ENCODE data around the gene SPIB. TPM values are rescaled to one million over a fixed set of nuclear protein-coding genes. Genes with fewer than 3 reads are reported as not detected.
"Not testable (repeated sequence)": the region's sequence is repeated elsewhere in the genome, so short reads cannot be mapped to it uniquely, and the experiment has no call there.

SPIB gene
- total and polyA plus RNA-seq, 4 donors: 0.06 to 0.47 (median 0.37) TPM

GRCh38 chr19:50435221-50435620 lies 16.5 kb downstream of the SPIB start:
- H3K4me1 ChIP-seq (ENCODE audit: control insufficient read depth, insufficient read depth, low read length): peaks cover 18% of the 10 kb centered on the region
- no peaks in the 10 kb centered on the region for H3K36me3 ChIP-seq (ENCODE audit: control insufficient read depth, insufficient read depth, low read length)
- H3K27ac ChIP-seq (ENCODE audit: low read depth, low read length): no peak overlapping the region
- DNase-seq (ENCODE audit: low read depth in 4 of 6, low spot score in 6 of 6): no peak
- H3K9me3 ChIP-seq (ENCODE audit: control insufficient read depth, insufficient read depth, low read length): no peaks in the 10 kb centered on the region
- H3K4me3 ChIP-seq (ENCODE audit: low read depth, low read length): no peak overlapping the region
- WGBS (ENCODE audit: insufficient coverage): 86% methylated on average over 15 of the region's 17 CpGs
- H3K27me3 ChIP-seq (ENCODE audit: control insufficient read depth, insufficient read depth, low read length): peaks cover 11% of the 10 kb centered on the region

GRCh38 chr19:50435627-50436026 lies 16.9 kb downstream of the SPIB start:
- peaks cover 8% of the 10 kb centered on the region for H3K27me3 ChIP-seq (ENCODE audit: control insufficient read depth, insufficient read depth, low read length)
- no peak for DNase-seq (ENCODE audit: low read depth in 4 of 6, low spot score in 6 of 6)
- H3K4me3 ChIP-seq (ENCODE audit: low read depth, low read length): no peak overlapping the region
- no peaks in the 10 kb centered on the region for H3K9me3 ChIP-seq (ENCODE audit: control insufficient read depth, insufficient read depth, low read length)
- no peaks in the 10 kb centered on the region for H3K36me3 ChIP-seq (ENCODE audit: control insufficient read depth, insufficient read depth, low read length)
- WGBS (ENCODE audit: insufficient coverage): 78% methylated on average over 7 of the region's 12 CpGs
- H3K4me1 ChIP-seq (ENCODE audit: control insufficient read depth, insufficient read depth, low read length): peaks cover 18% of the 10 kb centered on the region
- no peak overlapping the region for H3K27ac ChIP-seq (ENCODE audit: low read depth, low read length)

GRCh38 chr19:50437862-50438449 lies 19.2 kb downstream of the SPIB start:
- no peak for DNase-seq (ENCODE audit: low read depth in 4 of 6, low spot score in 6 of 6)
- WGBS (ENCODE audit: insufficient coverage): 89% methylated on average over 4 of the region's 5 CpGs
- H3K9me3 ChIP-seq (ENCODE audit: control insufficient read depth, insufficient read depth, low read length): no peaks in the 10 kb centered on the region

GRCh38 chr19:50439130-50439529 lies 20.4 kb downstream of the SPIB start:
- H3K27me3 ChIP-seq (ENCODE audit: control insufficient read depth, insufficient read depth, low read length); H3K4me3 ChIP-seq (ENCODE audit: low read depth, low read length); H3K36me3 ChIP-seq (ENCODE audit: control insufficient read depth, insufficient read depth, low read length); H3K9me3 ChIP-seq (ENCODE audit: control insufficient read depth, insufficient read depth, low read length); DNase-seq (ENCODE audit: low read depth in 4 of 6, low spot score in 6 of 6); H3K4me1 ChIP-seq (ENCODE audit: control insufficient read depth, insufficient read depth, low read length); H3K27ac ChIP-seq (ENCODE audit: low read depth, low read length): not testable (repeated sequence)
- WGBS (ENCODE audit: insufficient coverage): 91% methylated on average over 1 of the region's 2 CpGs

More at GRCh38 chr19:50437862-50438449, 19.2 kb downstream of the SPIB start:
- Histone ChIP-seq H3K4me1 (ENCODE audit: control insufficient read depth, insufficient read depth, low read length) (no peaks in the 10 kb centered on the region), H3K36me3 (ENCODE audit: control insufficient read depth, insufficient read depth, low read length) (no peaks in the 10 kb centered on the region), H3K27me3 (ENCODE audit: control insufficient read depth, insufficient read depth, low read length) (no peaks in the 10 kb centered on the region), H3K27ac (ENCODE audit: low read depth, low read length) (no peak overlapping the region), H3K4me3 (ENCODE audit: low read depth, low read length) (no peak overlapping the region)

GRCh38 chr19:50444059-50444458 lies 25.3 kb downstream of the SPIB start:
- H3K27me3 ChIP-seq (ENCODE audit: control insufficient read depth, insufficient read depth, low read length): no peaks in the 10 kb centered on the region
- WGBS (ENCODE audit: insufficient coverage): 60% methylated on average over 1 of the region's 1 CpG
- no peaks in the 10 kb centered on the region for H3K36me3 ChIP-seq (ENCODE audit: control insufficient read depth, insufficient read depth, low read length)

GRCh38 chr19:50447053-50447452 lies 28.3 kb downstream of the SPIB start:
- WGBS (ENCODE audit: insufficient coverage): no CpG with 5 or more reads among the region's 5 CpGs

More at GRCh38 chr19:50444059-50444458, 25.3 kb downstream of the SPIB start:
- no peak overlapping the region for H3K4me3 ChIP-seq (ENCODE audit: low read depth, low read length)
- no peaks in the 10 kb centered on the region for H3K9me3 ChIP-seq (ENCODE audit: control insufficient read depth, insufficient read depth, low read length)
- no peaks in the 10 kb centered on the region for H3K4me1 ChIP-seq (ENCODE audit: control insufficient read depth, insufficient read depth, low read length)
- DNase-seq (ENCODE audit: low read depth in 4 of 6, low spot score in 6 of 6): no peak
- no peak overlapping the region for H3K27ac ChIP-seq (ENCODE audit: low read depth, low read length)

GRCh38 chr19:50447750-50448149 lies 29.0 kb downstream of the SPIB start:
- H3K4me3 ChIP-seq (ENCODE audit: low read depth, low read length): no peak overlapping the region
- no peaks in the 10 kb centered on the region for H3K27me3 ChIP-seq (ENCODE audit: control insufficient read depth, insufficient read depth, low read length)
- H3K36me3 ChIP-seq (ENCODE audit: control insufficient read depth, insufficient read depth, low read length): no peaks in the 10 kb centered on the region
- no peaks in the 10 kb centered on the region for H3K9me3 ChIP-seq (ENCODE audit: control insufficient read depth, insufficient read depth, low read length)
- 94% methylated on average over 5 of the region's 10 CpGs for WGBS (ENCODE audit: insufficient coverage)
- H3K4me1 ChIP-seq (ENCODE audit: control insufficient read depth, insufficient read depth, low read length): no peaks in the 10 kb centered on the region
- no peak for DNase-seq (ENCODE audit: low read depth in 4 of 6, low spot score in 6 of 6)
- no peak overlapping the region for H3K27ac ChIP-seq (ENCODE audit: low read depth, low read length)

More at GRCh38 chr19:50447053-50447452, 28.3 kb downstream of the SPIB start:
- Histone ChIP-seq H3K9me3 (ENCODE audit: control insufficient read depth, insufficient read depth, low read length) (no peaks in the 10 kb centered on the region), H3K4me3 (ENCODE audit: low read depth, low read length) (no peak overlapping the region), H3K36me3 (ENCODE audit: control insufficient read depth, insufficient read depth, low read length) (no peaks in the 10 kb centered on the region), H3K4me1 (ENCODE audit: control insufficient read depth, insufficient read depth, low read length) (no peaks in the 10 kb centered on the region), H3K27me3 (ENCODE audit: control insufficient read depth, insufficient read depth, low read length) (no peaks in the 10 kb centered on the region), H3K27ac (ENCODE audit: low read depth, low read length) (no peak overlapping the region)
- no peak for DNase-seq (ENCODE audit: low read depth in 4 of 6, low spot score in 6 of 6)

- no peak overlapping the region for H3K4me3 ChIP-seq (ENCODE audit: low read depth, low read length)
- H3K27ac ChIP-seq (ENCODE audit: low read depth, low read length): no peak overlapping the region
- no peaks in the 10 kb centered on the region for H3K36me3 ChIP-seq (ENCODE audit: control insufficient read depth, insufficient read depth, low read length)
- no peaks in the 10 kb centered on the region for H3K9me3 ChIP-seq (ENCODE audit: control insufficient read depth, insufficient read depth, low read length)
- no peaks in the 10 kb centered on the region for H3K27me3 ChIP-seq (ENCODE audit: control insufficient read depth, insufficient read depth, low read length)
- no peaks in the 10 kb centered on the region for H3K4me1 ChIP-seq (ENCODE audit: control insufficient read depth, insufficient read depth, low read length)
- no peak for DNase-seq (ENCODE audit: low read depth in 4 of 6, low spot score in 6 of 6)
- WGBS (ENCODE audit: insufficient coverage): 86% methylated on average over 7 of the region's 14 CpGs
Observed at GRCh38 chr19:50449236-50449899, 30.6 kb downstream of the SPIB start.

GRCh38 chr19:50450369-50451222 lies 31.9 kb downstream of the SPIB start:
- Histone ChIP-seq H3K4me1 (ENCODE audit: control insufficient read depth, insufficient read depth, low read length) (no peaks in the 10 kb centered on the region), H3K27me3 (ENCODE audit: control insufficient read depth, insufficient read depth, low read length) (no peaks in the 10 kb centered on the region), H3K36me3 (ENCODE audit: control insufficient read depth, insufficient read depth, low read length) (no peaks in the 10 kb centered on the region), H3K4me3 (ENCODE audit: low read depth, low read length) (no peak overlapping the region), H3K9me3 (ENCODE audit: control insufficient read depth, insufficient read depth, low read length) (no peaks in the 10 kb centered on the region), H3K27ac (ENCODE audit: low read depth, low read length) (no peak overlapping the region)
- DNase-seq (ENCODE audit: low read depth in 4 of 6, low spot score in 6 of 6): no peak
- 52% methylated on average over 23 of the region's 30 CpGs for whole genome bisulfite sequencing (ENCODE audit: insufficient coverage)

Measured in spinal cord (tissue), 10 donors.